Activated T-cell treated with anti-CD3 and anti-CD28 coated beads for 48 hours (primary cell): ENCODE data around the gene ANKRD13B.

Experiments
- DNase-seq: peaks from one replicate; pipeline ENCODE4 v3.0.0-alpha.2; 2020; ENCODE audit warnings: low read depth

ANKRD13B gene

GRCh38 chr17:29581583-29582253 is 11.2 kb upstream of the ANKRD13B start:
- DNase-seq = no peak

DNA sequence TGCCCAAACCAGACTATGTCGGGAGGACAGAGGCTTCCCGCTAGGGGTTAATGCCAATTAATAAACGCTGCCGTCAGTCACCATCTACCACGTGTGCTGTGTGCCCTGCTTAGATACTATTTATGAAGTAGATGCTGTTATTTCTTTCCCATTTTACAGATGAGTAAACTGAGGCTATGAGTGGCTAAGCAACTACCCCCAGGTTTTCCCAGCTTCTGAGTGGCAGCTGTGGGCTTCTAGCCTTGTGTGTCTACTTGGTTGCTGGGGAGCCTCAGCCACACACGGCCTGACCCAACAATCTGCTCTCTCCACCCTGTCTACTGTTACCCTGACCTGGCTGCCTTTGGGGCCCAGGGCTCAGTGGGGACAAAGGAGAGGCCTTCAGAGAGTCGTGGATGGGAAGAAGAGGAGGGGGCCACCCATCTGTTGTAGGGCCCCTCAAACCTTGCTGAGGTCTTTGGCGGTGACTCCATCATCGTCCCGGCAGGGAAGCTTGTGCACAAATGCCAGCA is 10.6 kb upstream of the ANKRD13B start:
- no peak for DNase-seq

- no peak for DNase-seq
Observed at GRCh38 chr17:29582772-29583171, 10.2 kb upstream of the ANKRD13B start.

DNA sequence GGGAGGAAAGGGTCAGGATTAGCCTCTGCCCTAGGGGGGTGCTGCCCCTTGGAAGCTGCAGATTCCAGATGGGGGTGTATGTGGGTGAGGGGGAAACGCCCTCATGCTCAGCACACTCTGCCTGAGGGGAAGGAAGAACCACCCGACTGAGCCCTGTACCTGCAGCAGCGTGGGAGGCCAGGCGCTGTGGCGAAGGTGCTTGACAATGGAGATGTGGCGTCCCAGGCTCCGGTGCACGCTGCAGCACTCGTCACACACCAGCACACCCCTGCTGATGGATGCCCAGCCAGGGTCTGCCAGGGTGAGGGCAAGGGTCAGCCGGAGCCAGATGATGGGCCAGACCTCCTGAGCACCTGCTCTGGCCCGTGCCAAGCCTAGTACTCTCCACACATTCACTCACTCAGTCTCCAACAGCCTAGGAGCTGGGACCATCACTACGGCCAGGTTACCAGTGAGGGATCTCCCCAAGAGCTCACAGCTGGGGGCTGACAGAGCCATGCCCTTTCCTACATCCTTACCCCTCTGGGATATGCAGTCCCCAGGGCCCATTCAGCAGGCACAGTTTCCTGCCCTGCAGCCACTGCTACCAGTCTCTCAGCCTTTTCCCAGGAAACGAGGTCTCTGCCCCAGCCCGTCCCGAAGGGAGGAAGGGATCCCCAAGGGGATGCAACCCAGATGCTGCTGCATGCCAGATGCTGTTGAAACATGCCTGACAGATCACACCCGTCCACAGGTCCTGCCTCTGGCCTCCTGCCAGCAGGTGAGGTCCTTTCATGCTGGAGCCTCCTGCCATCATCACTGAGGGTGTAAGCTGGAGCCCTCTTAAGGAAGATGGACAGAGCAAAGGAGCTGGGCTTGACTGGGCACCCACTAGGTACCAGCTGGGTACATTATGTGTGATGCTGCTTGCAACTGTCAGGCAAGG is 9.3 kb upstream of the ANKRD13B start:
- no peak for DNase-seq

DNA sequence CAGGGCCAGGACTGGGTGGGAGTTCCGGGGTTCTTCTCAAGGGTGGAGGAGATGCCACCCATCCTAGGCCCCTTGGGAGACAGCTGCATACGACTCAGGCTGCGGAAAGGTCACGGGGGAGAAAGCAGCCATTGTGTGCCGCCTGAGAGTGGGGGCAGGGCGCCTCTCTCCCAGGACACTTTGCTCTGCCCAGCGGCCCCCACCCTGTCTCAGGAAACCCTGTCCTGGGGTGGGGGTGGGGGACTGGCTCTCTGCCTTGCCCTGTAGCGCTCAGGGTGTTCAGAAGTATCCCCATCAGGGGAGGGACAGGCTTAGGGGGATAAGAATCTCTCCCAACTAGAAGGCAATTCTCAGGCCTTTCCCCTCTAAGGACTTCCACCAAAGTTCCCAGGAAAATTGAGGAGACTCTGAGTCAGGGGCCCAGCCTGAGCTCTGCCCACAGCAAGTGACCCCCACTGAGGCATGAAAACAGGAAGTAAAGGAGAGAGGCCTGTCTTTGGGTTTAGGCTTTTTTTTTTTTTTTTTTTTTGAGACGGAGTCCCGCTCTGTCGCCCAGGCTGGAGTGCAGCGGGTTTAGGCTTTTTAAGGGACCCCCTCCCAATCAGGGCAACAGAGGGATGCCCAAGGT is 8.4 kb upstream of the ANKRD13B start:
- DNase-seq = no peak

DNA sequence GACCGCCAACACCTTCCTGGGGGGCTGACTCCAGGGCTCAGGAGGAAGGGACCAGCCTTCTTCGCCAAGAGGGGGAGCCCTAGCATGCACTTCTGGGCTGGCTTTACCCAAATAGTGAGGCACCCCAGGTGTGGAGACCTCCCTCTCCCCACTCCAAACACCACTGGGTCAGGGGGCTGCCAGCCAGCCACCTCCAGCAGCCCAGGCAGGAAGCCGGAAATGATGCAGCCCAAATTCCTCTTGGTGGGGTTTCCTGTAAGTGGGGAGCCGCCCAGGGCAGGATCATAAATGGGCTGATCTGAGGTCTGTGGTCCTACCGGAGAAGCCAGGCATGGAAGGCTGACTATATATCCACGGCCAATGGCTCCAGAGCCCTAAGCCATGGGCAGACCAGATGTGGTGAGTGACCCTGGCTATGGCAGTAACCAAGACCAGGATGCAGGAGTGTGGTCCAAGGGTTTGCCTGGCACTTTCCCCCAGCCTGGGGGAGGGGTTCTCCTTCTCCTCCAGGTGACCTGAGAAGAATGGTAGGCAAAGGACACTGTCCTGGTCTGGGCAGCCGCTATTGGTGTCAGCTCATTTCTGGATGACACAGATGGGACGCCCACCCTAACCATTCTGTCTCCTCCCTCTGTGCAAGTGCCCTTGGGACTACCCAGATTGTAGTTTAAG is 7.7 kb upstream of the ANKRD13B start:
- no peak for DNase-seq

GRCh38 chr17:29586676-29587469 is 6.1 kb upstream of the ANKRD13B start:
- DNase-seq = no peak

GRCh38 chr17:29587591-29587990 is 5.3 kb upstream of the ANKRD13B start:
- DNase-seq = no peak

GRCh38 chr17:29588017-29588561 is 4.8 kb upstream of the ANKRD13B start:
- DNase-seq = no peak

DNA sequence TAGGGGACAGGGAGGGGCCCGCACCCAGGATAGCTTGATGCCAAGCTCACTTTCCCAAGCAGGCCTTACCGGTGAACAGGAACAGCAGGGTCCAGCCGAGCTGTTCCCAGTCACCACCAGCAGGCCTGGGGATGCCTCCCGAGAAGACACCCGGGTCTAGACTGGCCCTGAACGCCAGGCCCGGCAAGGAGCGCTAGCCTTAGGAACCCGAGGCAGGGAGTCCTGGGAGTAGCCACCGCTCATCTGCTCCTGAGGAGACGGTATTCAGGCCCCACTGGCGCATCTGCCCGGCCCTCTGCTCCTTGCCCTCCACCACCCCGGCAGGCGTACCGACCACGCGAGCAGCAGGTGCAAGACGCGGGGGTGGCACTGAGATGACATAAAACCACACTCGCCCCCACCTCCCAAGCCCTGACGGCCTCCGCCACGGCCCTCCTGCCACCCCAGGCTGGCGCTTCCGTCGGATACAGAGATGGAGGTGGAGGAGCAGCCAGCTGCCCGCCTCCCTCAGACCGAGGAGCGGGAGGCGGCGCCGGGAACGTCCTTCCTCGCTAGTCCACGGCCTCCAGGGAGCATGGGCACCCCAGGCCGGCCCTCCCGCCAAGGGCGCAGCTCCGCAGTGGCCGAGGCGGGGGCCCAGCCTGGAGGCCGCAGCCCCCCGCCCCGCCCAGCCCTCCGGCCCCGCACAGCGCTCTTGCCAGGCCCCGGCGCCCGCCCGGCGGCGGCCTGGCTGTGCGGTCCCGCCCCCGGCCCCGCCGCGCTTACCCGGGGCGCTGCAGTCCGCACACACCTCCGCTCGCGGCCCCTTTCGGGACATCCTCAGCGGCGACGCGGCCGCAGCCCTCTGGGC is 4.1 kb upstream of the ANKRD13B start:
- DNase-seq = peak; percentile 40

GRCh38 chr17:29589524-29590410 is 3.2 kb upstream of the ANKRD13B start, which contains the start of gene GIT1:
Gene GIT1, minus strand, starts transcription at chr17:29589648. Its CDS starts 270 bp downstream, at chr17:29589378.
- peak; percentile 86 for DNase-seq

DNA sequence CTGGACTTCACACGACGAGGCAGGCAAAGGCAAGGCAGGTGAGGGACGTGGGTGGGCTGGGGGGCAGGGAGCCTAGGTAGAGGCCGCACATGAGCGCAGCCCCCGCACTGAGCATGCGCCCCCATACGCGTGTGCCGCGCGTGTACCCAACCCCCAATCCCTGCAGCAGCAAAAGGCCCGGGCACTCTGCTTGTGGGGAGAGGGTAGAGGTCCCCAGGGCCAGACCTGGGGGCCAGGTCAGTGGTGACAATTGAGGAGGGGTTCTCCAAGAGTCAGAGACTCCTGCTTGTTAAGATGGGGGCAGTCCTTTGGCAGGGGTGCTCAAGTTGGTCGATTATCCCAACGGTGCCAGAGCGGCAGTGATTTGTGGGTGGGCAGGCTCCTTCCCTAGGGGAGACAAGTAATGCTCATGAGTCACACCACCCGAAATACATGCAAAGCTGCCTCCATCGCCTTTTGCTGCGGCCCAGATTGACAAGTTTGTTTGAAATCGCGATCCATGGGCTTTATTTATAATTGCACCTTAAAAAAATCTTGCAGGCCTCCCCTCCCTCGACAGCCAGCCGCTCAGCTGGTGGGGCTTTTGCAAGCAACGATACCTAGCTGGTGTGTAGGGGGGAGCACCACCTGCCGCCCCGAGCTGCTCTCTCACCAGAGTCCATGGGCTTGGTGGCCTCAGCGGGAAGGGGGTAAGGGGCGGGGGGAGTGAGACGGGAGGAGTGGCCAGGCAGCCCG is 2.4 kb upstream of the ANKRD13B start:
- DNase-seq = no peak

- DNase-seq = peak; percentile 47
Observed at GRCh38 chr17:29591146-29591736, 1.7 kb upstream of the ANKRD13B start.

DNA sequence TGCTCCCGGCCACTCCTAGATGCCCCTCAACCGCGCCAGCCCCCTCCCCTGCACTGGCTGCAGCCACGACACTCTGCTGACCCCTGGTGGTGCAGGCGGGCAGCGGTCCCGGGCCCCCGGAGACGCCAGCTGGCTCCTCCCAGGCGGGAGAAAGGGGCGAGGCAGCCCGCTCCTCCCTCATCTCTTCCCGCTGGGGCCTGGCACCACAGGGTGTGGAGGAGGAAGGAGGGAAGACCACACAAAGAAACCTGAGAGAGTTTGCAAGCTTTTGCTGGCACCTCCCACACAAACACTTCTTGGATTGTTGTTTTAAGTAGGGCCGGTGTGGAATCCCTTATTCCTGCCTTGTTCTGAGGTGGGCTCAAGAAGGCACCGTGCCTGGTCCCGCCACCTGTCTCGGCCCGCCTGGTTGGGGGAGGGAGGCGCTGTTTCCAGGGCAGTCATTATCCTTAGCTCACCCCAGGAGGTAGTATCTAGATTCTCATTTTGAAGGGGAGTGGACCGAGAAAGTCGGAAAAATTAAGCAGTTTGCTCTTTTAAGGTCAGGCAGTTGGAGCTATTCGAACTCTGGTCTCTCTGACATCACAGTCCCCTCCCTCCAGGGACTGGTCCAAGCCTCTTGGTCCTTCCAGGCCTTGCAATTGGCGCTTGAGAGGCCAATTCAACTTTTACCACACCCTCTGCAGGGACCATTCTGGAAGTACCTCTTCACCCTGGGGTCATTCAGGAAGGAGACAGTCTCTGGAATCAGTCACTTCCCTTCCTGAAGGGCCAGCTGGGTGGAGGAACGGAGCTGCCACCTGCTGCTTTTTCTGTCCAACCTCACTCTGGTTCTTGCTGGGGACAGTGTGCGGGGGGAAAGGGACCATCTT is 959 bp upstream of the ANKRD13B start:
- peak; percentile 82 for DNase-seq

- no peak for DNase-seq
Observed at GRCh38 chr17:29593591-29594518, 923 bp downstream of the ANKRD13B start.
